GM21529 (cell line): ENCODE data around the gene ARL16.
"Not testable (repeated sequence)": the region's sequence is repeated elsewhere in the genome, so short reads cannot be mapped to it uniquely, and the experiment has no call there.

Experiments
- ATAC-seq: cut with Tn5 transposase; IDR thresholded peaks from one replicate; pipeline ENCODE4 v1.9.1; 2021; ENCODE audit not compliant: unreplicated experiment

The ARL16 gene

DNA sequence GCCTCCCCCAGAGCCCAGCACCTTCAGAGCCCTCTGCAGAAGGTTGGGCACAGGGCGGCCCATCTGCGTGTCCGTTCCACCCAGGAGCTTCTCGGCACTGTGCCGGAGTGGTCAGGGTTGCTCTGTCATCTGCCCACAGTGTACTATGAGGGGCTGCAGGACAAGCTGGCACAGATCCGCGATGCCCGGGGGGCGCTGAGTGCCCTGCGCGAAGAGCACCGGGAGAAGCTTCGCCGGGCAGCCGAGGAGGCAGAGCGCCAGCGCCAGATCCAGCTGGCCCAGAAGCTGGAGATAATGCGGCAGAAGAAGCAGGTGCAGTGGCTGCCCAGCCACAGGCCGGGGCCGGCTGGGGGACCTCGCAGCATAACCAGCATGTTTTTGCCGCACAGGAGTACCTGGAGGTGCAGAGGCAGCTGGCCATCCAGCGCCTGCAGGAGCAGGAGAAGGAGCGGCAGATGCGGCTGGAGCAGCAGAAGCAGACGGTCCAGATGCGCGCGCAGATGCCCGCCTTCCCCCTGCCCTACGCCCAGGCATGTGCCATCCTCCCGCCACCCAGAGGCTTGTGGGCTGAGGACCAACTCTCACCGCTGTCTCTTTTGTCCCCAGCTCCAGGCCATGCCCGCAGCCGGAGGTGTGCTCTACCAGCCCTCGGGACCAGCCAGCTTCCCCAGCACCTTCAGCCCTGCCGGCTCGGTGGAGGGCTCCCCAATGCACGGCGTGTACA, 12.8 kb upstream of the ARL16 start:
- ATAC-seq, result no peak

DNA sequence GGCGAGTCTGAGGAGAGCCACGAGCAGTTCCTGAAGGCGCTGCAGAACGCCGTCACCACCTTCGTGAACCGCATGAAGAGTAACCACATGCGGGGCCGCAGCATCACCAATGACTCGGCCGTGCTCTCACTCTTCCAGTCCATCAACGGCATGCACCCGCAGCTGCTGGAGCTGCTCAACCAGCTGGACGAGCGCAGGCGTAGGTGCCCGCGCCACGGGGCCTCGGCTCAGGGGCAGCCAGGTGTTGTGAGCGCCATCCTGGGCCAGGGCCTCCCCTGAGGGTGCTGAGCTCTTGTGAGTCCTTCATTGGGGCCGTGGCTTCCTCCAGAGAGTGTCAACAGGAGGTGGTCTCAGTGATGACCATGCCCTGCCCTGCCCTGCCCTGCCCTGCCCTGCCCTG, 12.2 kb upstream of the ARL16 start:
- no peak for ATAC-seq

DNA sequence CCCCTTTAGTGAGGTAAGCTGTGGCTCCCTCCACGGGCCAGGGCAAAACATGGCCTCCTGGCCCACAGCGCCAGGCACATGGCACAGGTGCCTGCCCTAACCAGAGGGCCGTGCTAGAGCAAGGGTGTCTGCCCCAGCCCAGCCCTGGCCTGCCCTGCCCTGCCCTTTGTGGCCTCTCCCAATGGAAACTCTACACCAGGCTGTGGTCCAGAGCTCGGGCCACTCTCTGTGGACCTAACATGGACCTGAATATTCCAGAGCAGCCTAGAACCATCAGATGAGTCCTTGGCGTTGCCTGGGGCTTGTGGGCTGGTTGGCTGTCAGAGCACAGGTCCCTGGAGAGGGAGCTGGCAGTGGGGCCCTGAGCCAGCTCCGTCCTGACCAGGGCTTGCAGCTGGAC, 11.6 kb upstream of the ARL16 start:
- ATAC-seq, result no peak

DNA sequence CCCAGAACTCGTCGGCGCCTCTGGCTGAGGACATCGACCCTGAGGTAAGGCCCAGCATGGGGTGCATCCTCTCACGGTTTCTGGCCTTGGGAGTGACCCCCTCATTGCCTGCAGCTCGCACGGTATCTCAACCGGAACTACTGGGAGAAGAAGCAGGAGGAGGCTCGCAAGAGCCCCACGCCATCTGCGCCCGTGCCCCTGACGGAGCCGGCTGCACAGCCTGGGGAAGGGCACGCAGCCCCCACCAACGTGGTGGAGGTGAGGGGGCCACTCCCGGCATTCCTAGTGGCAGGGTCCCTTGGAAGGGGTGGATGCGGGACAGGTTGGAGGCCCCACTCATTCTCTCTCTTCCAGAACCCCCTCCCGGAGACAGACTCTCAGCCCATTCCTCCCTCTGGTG, 11.2 kb upstream of the ARL16 start:
- no peak for ATAC-seq

DNA sequence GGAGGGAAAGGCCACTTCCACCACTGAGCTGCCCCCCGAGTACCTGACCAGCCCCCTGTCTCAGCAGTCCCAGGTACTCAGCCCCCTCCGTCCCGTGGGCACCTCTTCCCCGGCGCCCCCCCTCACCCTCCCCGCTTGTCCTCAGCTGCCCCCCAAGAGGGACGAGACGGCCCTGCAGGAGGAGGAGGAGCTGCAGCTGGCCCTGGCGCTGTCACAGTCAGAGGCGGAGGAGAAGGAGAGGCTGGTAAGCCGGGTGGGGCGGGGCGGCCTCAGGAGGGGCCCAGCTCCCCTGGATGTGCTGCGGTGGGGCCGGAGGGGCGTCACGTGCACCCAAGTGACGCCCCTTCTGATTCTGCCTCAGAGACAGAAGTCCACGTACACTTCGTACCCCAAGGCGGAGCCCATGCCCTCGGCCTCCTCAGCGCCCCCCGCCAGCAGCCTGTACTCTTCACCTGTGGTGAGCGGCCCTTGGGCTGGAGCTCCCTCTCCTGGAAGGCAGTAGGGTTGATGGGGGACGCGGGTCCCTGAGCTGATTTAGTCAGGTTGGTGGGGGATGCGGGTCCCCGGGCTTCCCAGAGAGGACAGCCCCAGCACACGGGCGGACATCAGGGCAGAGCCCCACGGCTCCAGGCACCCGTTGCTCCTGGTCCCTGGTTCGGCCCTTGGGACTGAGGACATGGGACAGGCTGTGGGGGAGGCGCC, 10.1 kb upstream of the ARL16 start:
- no peak for ATAC-seq

DNA sequence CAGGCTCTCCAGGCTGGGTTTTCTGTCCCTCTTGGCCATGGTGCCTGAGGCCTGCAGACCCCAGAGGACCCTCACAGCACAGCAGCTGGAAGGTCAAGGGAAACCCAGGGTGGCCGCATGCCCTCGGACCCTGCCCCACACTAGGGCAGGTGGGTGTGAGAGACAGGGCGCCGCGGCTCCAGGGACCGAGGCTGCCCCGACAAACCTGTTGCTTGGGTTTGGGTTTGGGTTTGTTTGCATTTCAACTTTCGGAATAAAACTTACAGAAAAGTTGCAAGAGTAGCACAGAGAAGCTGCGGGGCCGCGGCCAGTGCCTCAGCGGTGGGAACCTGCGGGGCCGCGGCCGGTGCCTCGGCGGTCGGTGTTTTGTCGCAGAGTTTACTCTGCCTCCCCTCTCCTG, 8.0 kb upstream of the ARL16 start:
- ATAC-seq, result no peak

DNA sequence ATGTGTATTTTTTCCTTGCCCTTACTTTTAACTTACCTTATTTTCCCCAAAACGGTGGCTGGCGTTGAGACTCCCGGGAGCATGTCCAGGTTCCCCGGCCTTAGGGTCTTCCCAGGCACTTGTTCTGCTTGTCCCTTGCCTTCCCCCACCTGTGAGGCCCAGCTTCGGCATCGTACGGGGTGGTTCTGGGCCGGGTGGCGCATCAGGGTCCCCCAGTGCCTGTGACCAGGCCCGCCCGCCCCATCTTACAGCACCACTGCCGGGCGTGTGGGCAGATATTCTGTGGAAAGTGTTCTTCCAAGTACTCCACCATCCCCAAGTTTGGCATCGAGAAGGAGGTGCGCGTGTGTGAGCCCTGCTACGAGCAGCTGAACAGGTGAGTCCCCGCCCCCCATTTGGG, 7.6 kb upstream of the ARL16 start:
- no peak for ATAC-seq

DNA sequence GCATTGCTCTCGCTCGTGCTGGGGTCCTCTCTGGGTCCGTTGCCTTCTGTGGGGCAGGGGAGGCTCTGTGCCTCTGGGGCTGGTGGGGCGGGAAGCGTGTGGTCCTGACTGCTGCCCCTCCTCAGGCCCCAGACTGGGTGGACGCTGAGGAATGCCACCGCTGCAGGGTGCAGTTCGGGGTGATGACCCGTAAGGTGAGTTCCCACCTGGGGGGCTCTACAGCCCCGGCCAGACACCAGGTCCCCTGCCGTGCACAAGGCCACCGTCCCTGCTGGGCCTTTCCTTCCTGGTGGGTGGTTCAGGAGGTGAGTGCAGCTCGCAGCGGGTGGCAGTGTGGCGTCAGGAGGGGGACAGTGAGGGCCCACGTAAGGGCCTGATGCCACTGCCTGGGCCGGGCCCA, 7.0 kb upstream of the ARL16 start:
- no peak for ATAC-seq

DNA sequence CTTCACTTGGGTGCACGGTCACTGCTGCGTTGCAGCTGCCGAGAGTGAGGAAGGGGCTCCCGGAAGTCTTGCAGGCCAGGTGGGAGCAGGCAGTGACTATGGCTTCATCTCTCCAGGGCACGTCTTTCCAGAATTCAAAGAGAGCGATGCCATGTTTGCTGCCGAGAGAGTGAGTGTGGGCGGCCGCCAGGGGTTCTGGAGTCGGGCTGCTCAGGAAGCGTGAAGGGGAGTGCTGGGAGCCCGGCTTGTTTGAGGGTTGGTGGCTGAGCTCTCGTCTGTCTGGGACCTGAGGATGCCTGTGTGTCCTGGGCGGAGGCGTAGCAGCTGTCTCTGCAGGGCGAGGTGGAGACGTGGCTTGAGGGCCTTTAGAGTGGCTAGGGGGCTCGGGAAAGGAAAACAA, 6.5 kb upstream of the ARL16 start:
- ATAC-seq, result no peak

DNA sequence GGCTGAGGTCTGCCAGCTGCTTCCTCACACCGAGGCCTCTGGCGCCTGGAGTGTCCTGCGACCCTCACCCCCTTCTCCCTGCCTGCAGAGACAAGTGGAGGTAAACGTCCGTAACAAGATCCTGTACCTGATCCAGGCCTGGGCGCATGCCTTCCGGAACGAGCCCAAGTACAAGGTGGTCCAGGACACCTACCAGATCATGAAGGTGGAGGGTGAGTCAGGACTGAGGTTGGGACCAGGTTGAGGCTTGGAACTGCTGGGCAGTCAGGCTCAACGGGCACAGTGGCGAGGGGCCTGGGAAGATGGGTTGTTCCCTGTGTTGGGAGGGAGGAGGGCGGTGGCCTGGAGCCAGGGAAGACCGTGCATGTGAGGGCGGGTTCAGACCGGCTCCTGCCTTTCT, 5.0 kb upstream of the ARL16 start:
- no peak for ATAC-seq

DNA sequence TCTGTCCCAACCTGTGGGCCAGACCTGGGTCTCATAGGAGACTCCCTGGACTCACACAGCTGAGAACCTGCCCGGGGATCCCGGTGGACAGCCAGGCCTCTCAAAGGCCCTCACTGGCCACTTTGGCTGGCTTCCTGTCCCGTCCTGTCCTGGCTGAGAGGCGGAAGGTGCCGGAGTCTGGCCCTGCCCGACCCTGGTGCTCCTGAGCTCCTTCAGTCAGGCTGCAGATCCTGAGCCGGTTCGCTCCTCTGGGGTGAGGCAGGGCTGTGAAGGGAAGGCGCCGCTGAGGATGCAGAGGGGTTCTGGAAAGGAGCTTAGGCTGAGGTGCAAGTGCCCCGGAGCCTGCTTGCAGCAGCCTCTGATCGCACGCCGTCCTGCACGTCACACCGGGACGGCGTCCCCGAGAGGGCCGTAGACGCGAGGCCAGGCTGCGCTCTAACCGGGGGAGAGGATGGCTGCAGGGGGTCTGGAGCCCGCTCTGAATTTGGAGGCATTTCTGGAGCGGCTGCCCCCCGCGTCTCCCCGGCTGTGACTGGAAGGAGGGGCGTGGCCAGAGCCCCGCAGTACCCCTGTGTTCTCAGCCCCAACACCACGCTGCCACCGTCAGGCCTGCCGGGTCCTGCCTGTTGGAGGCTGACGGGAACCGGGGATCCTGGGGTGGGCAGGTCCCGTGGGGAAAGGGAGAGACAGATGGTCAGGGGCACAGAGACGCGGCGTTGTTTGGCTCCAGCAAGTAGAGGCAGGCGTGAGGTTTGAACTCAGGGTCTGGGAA, 4.4 kb upstream of the ARL16 start:
- no peak for ATAC-seq

DNA sequence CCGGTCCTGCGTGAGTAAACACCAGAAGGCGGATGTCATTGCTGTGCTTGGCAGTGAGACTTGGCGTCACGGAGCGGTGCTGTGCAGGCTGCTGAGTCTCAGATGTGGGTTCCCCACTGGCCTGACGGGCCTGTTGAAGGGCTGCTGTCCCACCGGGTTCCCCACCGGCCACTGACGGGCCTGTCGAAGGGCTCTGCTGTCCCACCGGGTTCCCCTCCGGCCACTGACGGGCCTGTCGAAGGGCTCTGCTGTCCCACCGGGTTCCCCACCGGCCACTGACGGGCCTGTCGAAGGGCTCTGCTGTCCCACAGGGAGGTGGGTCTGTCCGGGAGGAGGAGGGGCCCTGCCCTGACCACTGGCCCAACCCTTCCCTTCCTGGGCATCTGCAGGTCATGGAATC, 3.0 kb upstream of the ARL16 start:
- no peak for ATAC-seq

DNA sequence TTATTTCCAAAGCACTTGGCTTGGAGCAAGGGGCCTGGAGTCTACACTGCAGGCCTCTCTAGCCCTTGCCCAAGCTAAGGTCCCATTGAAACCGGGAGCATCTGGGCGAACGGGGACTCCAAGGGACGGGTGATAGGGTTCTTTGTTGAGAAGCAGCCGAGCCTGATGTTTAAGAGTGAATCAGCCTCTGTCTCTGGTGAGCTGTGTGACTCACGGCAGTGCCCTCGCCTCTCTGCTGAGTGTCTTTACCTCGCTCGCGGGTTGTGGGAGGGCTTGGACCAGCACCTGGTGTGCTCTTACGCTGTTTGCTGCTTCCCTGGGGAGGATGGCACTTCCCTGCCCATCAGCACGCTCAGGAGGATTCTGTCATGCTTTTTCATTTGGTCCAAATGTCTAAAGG, 1.5 kb upstream of the ARL16 start:
- ATAC-seq, result no peak

DNA sequence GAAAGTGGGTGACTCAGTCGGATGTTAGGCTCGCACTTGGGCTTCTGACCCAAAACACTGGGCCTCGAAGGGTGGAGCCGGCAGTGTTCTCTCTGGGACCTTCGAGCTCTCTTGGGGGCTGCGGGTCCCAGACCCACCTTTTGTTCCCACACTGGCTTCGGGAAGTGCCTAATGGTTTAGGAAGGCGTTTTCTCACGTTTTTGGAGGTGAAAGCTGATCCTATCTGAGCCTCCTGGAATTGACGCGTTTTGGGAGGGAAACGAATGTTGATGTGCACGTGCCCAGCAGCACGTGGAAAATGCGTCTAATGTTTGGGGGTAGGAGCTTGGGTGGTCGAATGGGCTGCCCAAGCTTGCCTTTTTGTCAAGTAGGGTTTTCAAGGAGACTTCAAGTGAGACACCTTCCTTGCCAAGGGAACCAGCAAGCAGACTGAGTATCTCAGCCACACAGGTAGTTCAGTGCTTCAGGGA, 880 bp upstream of the ARL16 start:
- ATAC-seq, result no peak

DNA sequence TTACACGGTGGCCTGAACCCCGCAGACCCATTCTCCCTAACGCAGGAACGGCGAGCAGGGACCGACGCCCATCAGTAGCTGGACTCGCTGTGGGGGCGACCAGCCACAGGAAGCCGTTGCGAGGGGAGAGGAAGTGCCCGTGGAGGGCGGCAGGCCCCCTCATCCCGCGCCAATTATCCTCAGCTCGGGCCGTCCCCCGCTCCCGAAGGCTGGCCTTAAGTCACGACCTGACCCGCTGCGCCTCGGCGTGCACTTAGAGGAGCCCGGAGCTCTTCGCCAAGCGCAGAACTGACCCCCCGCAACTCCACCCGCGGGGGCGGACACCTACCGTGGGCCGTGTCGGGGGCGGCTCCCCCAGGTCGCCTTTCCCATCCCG, 401 bp downstream of the ARL16 start:
- peak; percentile 27 for ATAC-seq

DNA sequence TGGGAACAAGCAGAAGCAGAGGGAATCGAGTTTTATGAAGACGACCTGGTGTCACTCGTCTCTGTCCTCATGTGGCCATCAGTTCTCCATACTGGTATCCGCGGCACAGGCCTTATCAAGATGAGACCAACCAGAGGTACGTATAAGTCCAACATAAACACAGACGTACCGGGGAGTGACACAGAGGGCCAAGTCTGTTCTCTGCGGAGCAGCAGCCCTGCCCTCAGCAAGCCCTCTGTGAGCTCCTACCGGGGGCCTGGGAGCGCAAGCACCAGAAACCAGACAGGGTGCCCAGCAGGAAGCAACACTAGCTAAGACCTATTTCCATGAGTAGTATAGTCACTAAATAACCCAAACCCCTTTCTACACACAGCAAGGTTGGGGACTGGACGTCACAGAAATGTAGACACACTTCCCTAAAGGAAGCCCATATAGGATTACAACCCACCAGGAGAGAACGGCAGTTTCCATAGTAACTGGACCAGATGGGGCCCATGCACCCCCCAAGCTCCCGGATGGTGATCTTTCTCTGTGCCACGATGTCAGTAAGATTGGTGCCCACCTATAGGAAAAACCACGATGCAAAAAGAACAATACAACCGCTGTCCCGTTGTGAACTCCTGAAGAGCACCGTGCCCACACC, 911 bp downstream of the ARL16 start:
- no peak for ATAC-seq

DNA sequence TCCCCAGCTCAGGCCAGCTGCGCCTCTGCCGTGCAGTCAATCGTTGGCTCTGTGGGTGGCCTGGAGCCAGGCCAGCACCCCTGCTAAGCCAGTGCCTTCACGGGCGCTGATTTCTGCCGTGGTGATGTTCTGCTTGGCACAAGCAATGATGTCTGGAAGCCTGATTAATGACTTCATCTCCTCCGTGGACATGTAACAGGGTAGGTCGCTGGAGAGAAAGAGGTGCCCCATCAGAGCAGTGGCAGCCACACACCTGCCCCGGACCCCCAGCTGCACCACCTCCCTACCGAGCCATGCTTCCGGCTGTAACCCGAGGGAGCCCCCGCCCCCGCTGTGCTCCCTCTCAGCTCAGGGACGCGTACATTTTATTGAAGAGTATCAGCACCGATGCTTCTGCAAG, 1.9 kb downstream of the ARL16 start:
- ATAC-seq, result no peak

DNA sequence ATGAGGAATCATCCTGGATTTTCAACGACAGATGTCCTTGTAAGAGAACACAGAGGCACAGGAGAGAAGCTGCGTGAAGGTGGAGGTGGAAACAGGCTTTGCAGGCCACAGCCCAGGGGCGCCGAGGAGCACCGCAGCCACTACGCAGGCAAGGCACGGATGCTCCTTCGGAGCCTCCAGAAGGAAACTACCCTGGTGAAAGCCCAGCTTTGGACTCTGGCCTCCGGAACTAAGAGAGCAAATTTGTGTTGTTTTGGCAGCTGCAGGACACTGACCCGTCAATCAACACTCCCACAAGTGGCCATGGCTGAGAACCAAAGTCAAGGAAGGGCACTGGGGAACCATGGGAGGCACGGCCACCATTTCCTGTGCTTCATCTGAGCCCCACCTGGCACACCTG, 3.4 kb downstream of the ARL16 start:
- no peak for ATAC-seq

DNA sequence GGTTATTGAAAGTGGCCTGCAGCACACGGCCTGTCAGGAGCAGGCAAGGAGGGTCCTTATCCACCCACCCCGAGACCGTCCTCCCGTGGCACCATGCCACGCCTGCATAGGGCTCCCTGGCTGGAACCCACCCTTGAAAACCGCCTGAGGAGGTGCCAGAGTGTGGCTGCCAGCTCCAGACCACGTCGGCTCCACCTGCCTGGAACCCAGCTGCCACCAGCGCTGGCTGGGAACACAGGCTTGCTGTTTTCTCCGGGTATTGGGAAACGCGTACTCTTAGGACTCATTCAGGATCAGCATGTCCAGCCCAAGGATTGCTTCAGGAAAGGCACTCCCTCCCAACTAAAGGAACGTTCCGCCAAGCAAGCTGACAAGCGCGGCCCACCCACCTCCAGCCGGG, 6.7 kb downstream of the ARL16 start:
- no peak for ATAC-seq

DNA sequence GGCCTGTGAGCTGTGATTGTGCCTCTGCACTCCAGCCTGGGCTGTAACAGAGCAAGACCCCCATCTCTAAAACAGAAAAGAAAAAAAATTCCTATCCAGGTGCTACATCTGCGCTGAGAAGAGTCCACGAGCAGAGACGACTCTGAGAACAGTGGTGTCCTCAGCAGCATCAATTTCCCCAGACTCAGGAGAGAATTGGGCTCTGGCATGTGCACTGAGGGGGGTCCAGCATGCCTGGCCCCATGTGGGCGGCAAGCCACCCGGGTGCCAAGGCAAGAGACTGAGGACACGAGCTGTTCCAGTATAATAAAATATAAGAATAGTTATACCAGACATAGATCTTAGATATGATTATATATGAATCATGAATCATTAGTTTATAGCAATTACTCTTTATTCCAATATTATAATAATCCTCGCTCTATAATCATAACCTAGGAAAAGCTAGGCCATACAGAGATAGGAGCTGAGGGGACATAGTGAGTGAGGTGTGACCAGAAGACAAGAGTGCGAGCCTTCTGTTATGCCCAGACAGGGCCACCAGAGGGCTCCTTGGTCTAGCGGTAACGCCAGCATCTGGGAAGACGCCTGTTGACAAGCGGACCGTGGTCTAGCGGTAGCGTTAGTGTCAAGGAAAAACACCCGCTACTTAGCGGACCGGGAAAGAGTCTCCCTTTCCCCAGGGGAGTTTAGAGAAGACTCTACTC, 7.9 kb downstream of the ARL16 start:
- ATAC-seq, result not testable (repeated sequence)
